Endothelial cell of umbilical vein (primary cell): ENCODE measurements around the gene PRKAB1. TPM values are rescaled to one million over a fixed set of nuclear protein-coding genes. Genes with fewer than 3 reads are reported as not detected.

Experiments
- BruUV-seq: library from RNA; stranded (reverse); fragments of 400-500 nt; replicated peaks from 2 replicates; lab custom pipeline; 2021; lab: Mats Ljungman, UMichigan
- CTCF ChIA-PET: fragments of 300-600, 350-600 bp; sonication (Branson Sonifier 250); formaldehyde crosslinking; loops from one replicate; lab custom pipeline; 2021; ENCODE audit warnings: antibody characterized with exemption, inconsistent platforms; lab: Charles Lee
- POLR2A ChIA-PET: fragments of 300-600, 350-600 bp; sonication (Branson Sonifier 250); formaldehyde crosslinking; loops from one replicate; lab custom pipeline; 2021; ENCODE audit warnings: antibody characterized with exemption, inconsistent platforms; lab: Charles Lee
- DNase-seq: peaks from one replicate; pipeline ENCODE4 v3.0.0-alpha.2; 2011; ENCODE audit warnings: low read depth, low spot score
- FAIRE-seq: peaks from 2 replicates; lab custom pipeline; 2011; peaks lifted over from hg19 to GRCh38; lab: Jason Lieb, UNC
- H2AFZ ChIP-seq: 2 replicates; pipeline ENCODE4 v1.6.0; 2012; ENCODE audit warnings: low read depth, low read length, control low read depth, inconsistent platforms
- H3K27ac ChIP-seq: 2 replicates; pipeline ENCODE4 v1.5.1; 2011; ENCODE audit warnings: low read depth, mild to moderate bottlenecking, control low read depth, low read length, moderate library complexity; ENCODE audit not compliant: insufficient read depth
- H3K27me3 ChIP-seq, 2 experiments: 2 replicates each; pipeline versions ENCODE4 v1.6.0 to v1.6.1; 2011; ENCODE audit warnings: low read length in 2 of 2, mixed read lengths in 1 of 2; ENCODE audit not compliant: control insufficient read depth in 2 of 2, insufficient read depth in 2 of 2
- H3K36me3 ChIP-seq, 2 experiments: 2 replicates in 1 of 2; 3 replicates in 1 of 2; pipeline ENCODE4 v1.5.1; 2011; ENCODE audit warnings: low read length in 2 of 2, mild to moderate bottlenecking in 1 of 2, moderate library complexity in 1 of 2; ENCODE audit not compliant: control insufficient read depth in 2 of 2, insufficient read depth in 2 of 2; ENCODE audit errors: extremely low read depth in 1 of 2
- H3K4me1 ChIP-seq: 3 replicates; pipeline ENCODE4 v1.5.1; 2011; ENCODE audit warnings: mild to moderate bottlenecking, low read length; ENCODE audit not compliant: control insufficient read depth, insufficient read depth; ENCODE audit errors: extremely low read depth
- H3K4me2 ChIP-seq: 2 replicates; pipeline ENCODE4 v1.6.1; 2011; ENCODE audit warnings: low read length, control low read depth, mixed read lengths; ENCODE audit not compliant: insufficient read depth
- H3K4me3 ChIP-seq, 3 experiments: fragments of 200-600 bp in 1 of 3; sonication (generic), shearing (Covaris generic) in 1 of 3; replicated peaks in 1 of 3; 2 replicates each; pipeline ENCODE4 v1.5.1; 2011 to 2016; ENCODE audit warnings: control low read depth in 3 of 3, low read length in 3 of 3, mild to moderate bottlenecking in 2 of 3, inconsistent platforms in 1 of 3, low read depth in 1 of 3, moderate library complexity in 1 of 3; ENCODE audit not compliant: insufficient read depth in 1 of 3
- H3K79me2 ChIP-seq: 2 replicates; pipeline ENCODE4 v1.6.0; 2012; ENCODE audit warnings: low read length, inconsistent platforms; ENCODE audit not compliant: control insufficient read depth, insufficient read depth
- H3K9ac ChIP-seq: replicated peaks from 2 replicates; pipeline ENCODE3; 2011; ENCODE audit warnings: low read length, control low read depth; ENCODE audit not compliant: insufficient read depth; ENCODE audit errors: extremely low read depth
- H3K9me1 ChIP-seq: replicated peaks from 3 replicates; pipeline ENCODE4 v1.6.0; 2011; ENCODE audit warnings: mild to moderate bottlenecking, low read length; ENCODE audit not compliant: control insufficient read depth, insufficient read depth; ENCODE audit errors: extremely low read depth
- H3K9me3 ChIP-seq: replicated peaks from 2 replicates; pipeline ENCODE4 v1.5.1; 2012; ENCODE audit warnings: low read length, inconsistent platforms; ENCODE audit not compliant: control insufficient read depth, insufficient read depth
- H4K20me1 ChIP-seq: replicated peaks from 2 replicates; pipeline ENCODE3; 2011; ENCODE audit warnings: mild to moderate bottlenecking, low read length; ENCODE audit not compliant: control insufficient read depth, insufficient read depth; ENCODE audit errors: extremely low read depth
- CTCF ChIP-seq, 2 donors: IDR thresholded peaks; 1 replicate in 1 of 2; 2 replicates in 1 of 2; pipeline ENCODE4 v1.5.1; 2011; ENCODE audit warnings: low read length in 2 of 2, mild to moderate bottlenecking in 2 of 2, moderate library complexity in 2 of 2, control low read depth in 1 of 2, inconsistent platforms in 1 of 2, low read depth in 1 of 2; ENCODE audit not compliant: insufficient read depth in 1 of 2; ENCODE audit errors: extremely low read depth in 1 of 2
- EZH2 ChIP-seq: IDR thresholded peaks from 2 replicates; pipeline ENCODE4 v1.6.1; 2012; ENCODE audit warnings: borderline replicate concordance, low read depth, mild to moderate bottlenecking, moderate library complexity, low read length, inconsistent platforms; ENCODE audit not compliant: severe bottlenecking
- FOS ChIP-seq: IDR thresholded peaks from 2 replicates; pipeline ENCODE4 v1.6.1; 2011; ENCODE audit warnings: mild to moderate bottlenecking, low read length, moderate library complexity, borderline replicate concordance; ENCODE audit not compliant: insufficient read depth
- GATA2 ChIP-seq: IDR thresholded peaks from 2 replicates; pipeline ENCODE4 v1.7.0; 2011; ENCODE audit warnings: low read depth, mild to moderate bottlenecking, moderate library complexity, mixed read lengths, low read length; ENCODE audit not compliant: insufficient read length, insufficient read depth
- JUN ChIP-seq: IDR thresholded peaks from 2 replicates; pipeline ENCODE4 v1.6.1; 2011; ENCODE audit warnings: borderline replicate concordance, low read depth; ENCODE audit not compliant: insufficient read length, insufficient read depth
- MAX ChIP-seq: IDR thresholded peaks from 2 replicates; pipeline ENCODE4 v1.6.1; 2011; ENCODE audit not compliant: insufficient read depth, insufficient read length
- MYC ChIP-seq: IDR thresholded peaks from one replicate; pipeline ENCODE4 v1.6.1; 2011; ENCODE audit warnings: mild to moderate bottlenecking, low read depth, low read length
- POLR2A ChIP-seq: IDR thresholded peaks from 2 replicates; pipeline ENCODE4 v1.6.1; 2012; ENCODE audit warnings: low read depth, mild to moderate bottlenecking, control low read depth, low read length
- POLR2AphosphoS5 ChIP-seq: IDR thresholded peaks from 2 replicates; pipeline ENCODE4 v1.6.1; 2012; ENCODE audit warnings: low read depth, mild to moderate bottlenecking, control low read depth, low read length, moderate library complexity; ENCODE audit not compliant: insufficient read depth
- dilution Hi-C: fragments of 300-500 bp; cut with MboI; formaldehyde crosslinking; loops from one replicate; pipeline ENCODE4 v1.15.0; 2019; ENCODE audit warnings: low sequenced_read_pairs; ENCODE audit not compliant: extremely low pct_ligation_motif_present
- intact Hi-C: fragments of 100-400 bp; cut with micrococcal nuclease; formaldehyde crosslinking; loops from one replicate; pipeline ENCODE4 v1.10.0; 2022
- polyA plus RNA-seq, 4 experiments: library from polyadenylated mRNA; depleted of rRNA in 3 of 4; stranded (reverse) in 3 of 4; unstranded in 1 of 4; fragments of >200 nt; gene quantifications; 2 replicates each; pipeline versions ENCODE4 v1.2.1 to v1.2.3, GENCODE V29; 2011 to 2012; ENCODE audit warnings: missing spikeins in 1 of 4
- total RNA-seq: library from RNA; stranded (reverse); gene quantifications from 2 replicates; pipeline ENCODE4 v1.2.3, GENCODE V29; 2021

PRKAB1 gene
- total and polyA plus RNA-seq, 2 donors (not counting 3 experiments of a cell fraction or from before 2014, with no cell fraction given): 23.1 to 27.0 TPM

DNA sequence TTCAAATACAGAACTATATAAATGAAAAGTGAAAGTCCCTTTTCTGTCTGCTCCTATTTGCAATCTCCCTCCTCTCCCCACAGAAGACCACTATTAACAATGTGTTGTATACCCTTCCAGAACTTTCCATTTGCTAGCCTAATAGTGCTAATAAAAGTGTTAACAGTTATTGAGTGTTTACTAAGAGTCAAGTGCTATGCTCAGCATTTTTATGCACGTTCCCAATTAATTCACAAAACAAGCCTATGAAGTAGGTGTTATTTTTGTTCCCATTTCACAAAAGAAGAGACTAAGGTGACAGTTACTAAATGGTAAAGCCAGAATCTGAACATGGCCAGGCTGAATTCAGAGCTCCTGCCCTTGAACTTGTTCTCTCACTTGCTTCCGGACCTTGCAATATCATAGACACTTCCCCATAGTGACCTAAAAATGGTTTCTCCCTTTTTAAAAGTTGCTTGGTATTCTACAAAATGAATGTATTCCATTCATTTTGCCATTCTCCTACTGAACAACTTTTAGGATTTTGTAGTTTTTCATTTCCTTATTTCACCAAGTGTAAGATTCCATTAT lies 1.6 kb upstream of the PRKAB1 start:
- Histone ChIP-seq H3K79me2 (peaks cover 4% of the 10 kb centered on the region), H3K9me3 (no peaks in the 10 kb centered on the region), H3K27me3 (peaks cover 1 to 3% of the 10 kb centered on the region in 2 experiments), H2AFZ (no peak overlapping the region), H3K27ac (no peak overlapping the region), H3K36me3 (no peaks in the 10 kb centered on the region), H3K9ac (no peak overlapping the region), H4K20me1 (no peaks in the 10 kb centered on the region), H3K9me1 (no peaks in the 10 kb centered on the region), H3K4me1 (peaks cover 26% of the 10 kb centered on the region), H3K4me3 (no peak overlapping the region), H3K4me2 (no peak overlapping the region)
- dilution Hi-C loops: no loop called here
- no peak for DNase-seq
- TF ChIP-seq POLR2AphosphoS5 (no peak), FOS (no peak), CTCF (IDR thresholded peaks at IDR 0.05; ENCODE audit: extremely low read depth in 1 of 2, insufficient read depth in 1 of 2, low read depth in 1 of 2, low read length in 2 of 2) (no peak), MAX (no peak), EZH2 (no peak), GATA2 (no peak), JUN (no peak), POLR2A (no peak), MYC (no peak)
- BruUV-seq: no TSS peak
- intact Hi-C loops: loop anchor here (10.0 kb wide), 1 partner anchor 1262 kb away; no protein-coding TSS in a partner anchor
- CTCF ChIA-PET: interaction anchor here (1.1 to 1.4 kb wide), 4 partner anchors 29 to 115 kb away, joined by 3 to 4 read pairs (median 3); no protein-coding TSS in a partner anchor
- FAIRE-seq: no peak
- POLR2A ChIA-PET: interaction anchor here (0.6 kb wide), 1 partner anchor 1272 kb away, joined by 5 read pairs; no protein-coding TSS in a partner anchor
